ENCODE results near the gene TMPRSS3.

The TMPRSS3 gene

GRCh38 chr21:42349420-42350317 is 46.2 kb downstream of the TMPRSS3 start:
- no peak for DNase-seq

- no peak for DNase-seq
These were observed 47.1 kb downstream of the TMPRSS3 start for GRCh38 chr21:42348762-42349161.

- DNase-seq, result no peak
These were observed 48.1 kb downstream of the TMPRSS3 start for GRCh38 chr21:42347601-42348327.

- no peak for DNase-seq
These were observed 48.8 kb downstream of the TMPRSS3 start for GRCh38 chr21:42346866-42347600.

GRCh38 chr21:42346441-42346840 is 49.4 kb downstream of the TMPRSS3 start:
- DNase-seq, result no peak

- DNase-seq, result no peak
These were observed 51.2 kb downstream of the TMPRSS3 start for GRCh38 chr21:42344631-42345030.

GRCh38 chr21:42343963-42344510 is 51.8 kb downstream of the TMPRSS3 start:
- DNase-seq, result no peak

- no peak for DNase-seq
These were observed 52.3 kb downstream of the TMPRSS3 start for GRCh38 chr21:42343556-42343955.

GRCh38 chr21:42343101-42343500 is 52.8 kb downstream of the TMPRSS3 start:
- DNase-seq, result no peak

- DNase-seq, result no peak
These were observed 53.9 kb downstream of the TMPRSS3 start for GRCh38 chr21:42341776-42342542.

- no peak for DNase-seq
These were observed 55.4 kb downstream of the TMPRSS3 start for GRCh38 chr21:42340187-42341050.

GRCh38 chr21:42338729-42339715 is 56.8 kb downstream of the TMPRSS3 start:
- no peak for DNase-seq

- DNase-seq, result peak in 10 of 14 donors; percentile 10 to 67 (median 49)
These were observed 57.8 kb downstream of the TMPRSS3 start for GRCh38 chr21:42337830-42338728.

GRCh38 chr21:42337276-42337675 is 58.6 kb downstream of the TMPRSS3 start:
- no peak for DNase-seq

GRCh38 chr21:42336054-42336453 is 59.8 kb downstream of the TMPRSS3 start:
- no peak for DNase-seq

GRCh38 chr21:42332557-42333317 is 63.1 kb downstream of the TMPRSS3 start:
- DNase-seq, result no peak

GRCh38 chr21:42331660-42332059 is 64.2 kb downstream of the TMPRSS3 start:
- DNase-seq, result no peak

Data from C1 segment of cervical spinal cord (tissue), 14 donors.